Smooth muscle cell (in vitro differentiated cells): ENCODE results near the gene MFAP4. TPM values are rescaled to one million over a fixed set of nuclear protein-coding genes. Genes with fewer than 3 reads are reported as not detected.
A peak's percentile ranks its signal among the peaks of the same experiment; 100 is the strongest.

ENCODE experiments used
- DNase-seq: peaks from one replicate; lab custom pipeline; 2025; ENCODE audit not compliant: unreplicated experiment; lab: John Stamatoyannopoulos, UW
- H2AFZ ChIP-seq: fragments of 200-600 bp; sonication (generic); 2 replicates; pipeline ENCODE4 v1.6.0; 2016; ENCODE audit warnings: antibody characterized with exemption, low read depth, mild to moderate bottlenecking
- H3F3A ChIP-seq: fragments of 200-600 bp; sonication (generic); 2 replicates; pipeline ENCODE4 v1.6.0; 2017; ENCODE audit warnings: antibody characterized with exemption, low read depth
- H3K27ac ChIP-seq: fragments of 200-600 bp; sonication (generic); 2 replicates; pipeline ENCODE4 v1.5.1; 2016; ENCODE audit warnings: low read depth, mild to moderate bottlenecking
- H3K27me3 ChIP-seq: fragments of 200-600 bp; sonication (generic); 2 replicates; pipeline ENCODE4 v1.6.1; 2016; ENCODE audit warnings: low read depth, mild to moderate bottlenecking
- H3K36me3 ChIP-seq: fragments of 200-600 bp; sonication (generic); 2 replicates; pipeline ENCODE4 v1.5.1; 2016; ENCODE audit warnings: low read depth
- H3K4me1 ChIP-seq: fragments of 200-600 bp; sonication (generic); 2 replicates; pipeline ENCODE4 v1.5.1; 2016; ENCODE audit warnings: low read depth
- H3K4me2 ChIP-seq: fragments of 200-600 bp; sonication (generic); 2 replicates; pipeline ENCODE4 v1.6.0; 2016; ENCODE audit warnings: mild to moderate bottlenecking
- H3K4me3 ChIP-seq: fragments of 200-600 bp; sonication (generic); 2 replicates; pipeline ENCODE4 v1.5.1; 2016; ENCODE audit warnings: mild to moderate bottlenecking
- H3K79me2 ChIP-seq: fragments of 200-600 bp; sonication (generic); 2 replicates; pipeline ENCODE4 v1.6.0; 2016; ENCODE audit warnings: low read depth, mild to moderate bottlenecking
- H3K9ac ChIP-seq: fragments of 200-600 bp; sonication (generic); 2 replicates; pipeline ENCODE4 v1.6.0; 2016; ENCODE audit warnings: low read depth
- H3K9me3 ChIP-seq: fragments of 200-600 bp; sonication (generic); replicated peaks from 2 replicates; pipeline ENCODE4 v1.5.1; 2016; ENCODE audit warnings: low read depth
- H4K20me1 ChIP-seq: fragments of 200-600 bp; sonication (generic); 2 replicates; pipeline ENCODE4 v1.6.0; 2016; ENCODE audit warnings: low read depth
- WGBS: methylation state at CpG from one replicate; pipeline ENCODE4 v1.1.7; 2016; ENCODE audit warnings: low lambda C conversion rate; 5-methylcytosine and 5-hydroxymethylcytosine counted together
- polyA plus RNA-seq: library from polyadenylated mRNA; unstranded; fragments of >200 nt; fragmentation: Nextera tagmentation; extraction: Ambion mirVana; gene quantifications from 2 replicates; pipeline ENCODE4 v1.2.1, GENCODE V29; 2016
- total RNA-seq: library from RNA; depleted of rRNA; stranded (reverse); fragments of >200 nt; gene quantifications from 2 replicates; pipeline ENCODE4 v1.2.3, GENCODE V29; 2014
- TF ChIP-seq, protein P1 (sequence below): fragments of 200-600 bp; sonication (generic); IDR thresholded peaks from 2 replicates; pipeline ENCODE4 v1.5.1; 2017; ENCODE audit warnings: borderline replicate concordance, mild to moderate bottlenecking, antibody characterized with exemption; ENCODE audit not compliant: insufficient read depth, poor library complexity, severe bottlenecking

The MFAP4 gene
- total and polyA plus RNA-seq, 2 experiments from 2014 or later, result 580 to 1,738 TPM

DNA sequence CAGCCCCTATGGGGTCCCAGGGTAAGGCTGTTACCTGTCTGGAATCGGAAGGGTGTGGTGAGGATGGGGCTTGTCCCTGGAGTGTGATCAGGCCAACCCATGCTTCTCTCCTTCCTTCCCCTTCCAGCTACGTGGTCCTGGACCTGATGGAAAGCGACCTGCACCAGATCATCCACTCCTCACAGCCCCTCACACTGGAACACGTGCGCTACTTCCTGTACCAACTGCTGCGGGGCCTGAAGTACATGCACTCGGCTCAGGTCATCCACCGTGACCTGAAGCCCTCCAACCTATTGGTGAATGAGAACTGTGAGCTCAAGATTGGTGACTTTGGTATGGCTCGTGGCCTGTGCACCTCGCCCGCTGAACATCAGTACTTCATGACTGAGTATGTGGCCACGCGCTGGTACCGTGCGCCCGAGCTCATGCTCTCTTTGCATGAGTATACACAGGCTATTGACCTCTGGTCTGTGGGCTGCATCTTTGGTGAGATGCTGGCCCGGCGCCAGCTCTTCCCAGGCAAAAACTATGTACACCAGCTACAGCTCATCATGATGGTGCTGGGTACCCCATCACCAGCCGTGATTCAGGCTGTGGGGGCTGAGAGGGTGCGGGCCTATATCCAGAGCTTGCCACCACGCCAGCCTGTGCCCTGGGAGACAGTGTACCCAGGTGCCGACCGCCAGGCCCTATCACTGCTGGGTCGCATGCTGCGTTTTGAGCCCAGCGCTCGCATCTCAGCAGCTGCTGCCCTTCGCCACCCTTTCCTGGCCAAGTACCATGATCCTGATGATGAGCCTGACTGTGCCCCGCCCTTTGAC, 6.3 kb downstream of the MFAP4 start:
- H3K4me1 ChIP-seq, result peaks cover 11% of the 10 kb centered on the region
- H3K36me3 ChIP-seq, result no peaks in the 10 kb centered on the region
- no peak overlapping the region for H3K4me2 ChIP-seq
- H3K79me2 ChIP-seq, result peaks cover 24% of the 10 kb centered on the region
- H3K4me3 ChIP-seq, result no peak overlapping the region
- no peak overlapping the region for H2AFZ ChIP-seq
- H4K20me1 ChIP-seq, result peaks cover 56% of the 10 kb centered on the region
- no peak for DNase-seq
- no peaks in the 10 kb centered on the region for H3K27me3 ChIP-seq
- no peaks in the 10 kb centered on the region for H3K9me3 ChIP-seq
- 95% methylated on average over 27 of the region's 29 CpGs for WGBS
- peaks cover 27% of the 10 kb centered on the region for H3F3A ChIP-seq
- H3K27ac ChIP-seq, result no peak overlapping the region
- H3K9ac ChIP-seq, result no peak overlapping the region
- TF ChIP-seq, protein P1, sequence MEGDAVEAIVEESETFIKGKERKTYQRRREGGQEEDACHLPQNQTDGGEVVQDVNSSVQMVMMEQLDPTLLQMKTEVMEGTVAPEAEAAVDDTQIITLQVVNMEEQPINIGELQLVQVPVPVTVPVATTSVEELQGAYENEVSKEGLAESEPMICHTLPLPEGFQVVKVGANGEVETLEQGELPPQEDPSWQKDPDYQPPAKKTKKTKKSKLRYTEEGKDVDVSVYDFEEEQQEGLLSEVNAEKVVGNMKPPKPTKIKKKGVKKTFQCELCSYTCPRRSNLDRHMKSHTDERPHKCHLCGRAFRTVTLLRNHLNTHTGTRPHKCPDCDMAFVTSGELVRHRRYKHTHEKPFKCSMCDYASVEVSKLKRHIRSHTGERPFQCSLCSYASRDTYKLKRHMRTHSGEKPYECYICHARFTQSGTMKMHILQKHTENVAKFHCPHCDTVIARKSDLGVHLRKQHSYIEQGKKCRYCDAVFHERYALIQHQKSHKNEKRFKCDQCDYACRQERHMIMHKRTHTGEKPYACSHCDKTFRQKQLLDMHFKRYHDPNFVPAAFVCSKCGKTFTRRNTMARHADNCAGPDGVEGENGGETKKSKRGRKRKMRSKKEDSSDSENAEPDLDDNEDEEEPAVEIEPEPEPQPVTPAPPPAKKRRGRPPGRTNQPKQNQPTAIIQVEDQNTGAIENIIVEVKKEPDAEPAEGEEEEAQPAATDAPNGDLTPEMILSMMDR, result no peak

DNA sequence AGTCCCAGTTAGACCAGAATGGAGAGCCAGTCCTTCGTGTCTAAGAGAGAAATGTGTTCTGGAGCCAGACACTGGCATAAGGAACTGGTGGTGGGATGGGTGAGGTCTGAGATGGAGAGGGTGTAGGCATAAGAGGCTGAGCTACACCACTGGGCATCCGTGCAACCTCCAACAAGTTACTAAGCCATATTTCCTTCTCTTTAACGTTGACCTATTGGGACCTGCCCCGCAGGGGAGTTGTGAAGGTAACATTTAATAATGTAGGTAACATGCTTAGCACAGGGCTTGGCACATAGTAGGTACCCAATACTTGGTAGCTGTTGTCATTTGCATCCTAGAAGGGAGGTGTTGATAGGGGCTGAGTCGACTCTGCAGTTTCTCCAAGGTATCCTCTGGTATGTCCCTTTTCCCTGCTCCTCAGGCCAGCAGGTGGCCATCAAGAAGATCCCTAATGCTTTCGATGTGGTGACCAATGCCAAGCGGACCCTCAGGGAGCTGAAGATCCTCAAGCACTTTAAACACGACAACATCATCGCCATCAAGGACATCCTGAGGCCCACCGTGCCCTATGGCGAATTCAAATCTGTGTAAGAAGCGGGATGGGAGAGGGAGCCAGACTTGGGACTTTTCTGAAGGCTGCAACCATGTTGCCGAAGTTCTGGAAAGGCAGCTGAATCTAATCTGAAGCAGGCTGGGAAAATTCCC, 7.5 kb downstream of the MFAP4 start:
- Histone ChIP-seq H3K27ac (peak overlapping the region; percentile 56), H3K79me2 (peaks cover 24% of the 10 kb centered on the region)
- DNase-seq, result no peak

DNA sequence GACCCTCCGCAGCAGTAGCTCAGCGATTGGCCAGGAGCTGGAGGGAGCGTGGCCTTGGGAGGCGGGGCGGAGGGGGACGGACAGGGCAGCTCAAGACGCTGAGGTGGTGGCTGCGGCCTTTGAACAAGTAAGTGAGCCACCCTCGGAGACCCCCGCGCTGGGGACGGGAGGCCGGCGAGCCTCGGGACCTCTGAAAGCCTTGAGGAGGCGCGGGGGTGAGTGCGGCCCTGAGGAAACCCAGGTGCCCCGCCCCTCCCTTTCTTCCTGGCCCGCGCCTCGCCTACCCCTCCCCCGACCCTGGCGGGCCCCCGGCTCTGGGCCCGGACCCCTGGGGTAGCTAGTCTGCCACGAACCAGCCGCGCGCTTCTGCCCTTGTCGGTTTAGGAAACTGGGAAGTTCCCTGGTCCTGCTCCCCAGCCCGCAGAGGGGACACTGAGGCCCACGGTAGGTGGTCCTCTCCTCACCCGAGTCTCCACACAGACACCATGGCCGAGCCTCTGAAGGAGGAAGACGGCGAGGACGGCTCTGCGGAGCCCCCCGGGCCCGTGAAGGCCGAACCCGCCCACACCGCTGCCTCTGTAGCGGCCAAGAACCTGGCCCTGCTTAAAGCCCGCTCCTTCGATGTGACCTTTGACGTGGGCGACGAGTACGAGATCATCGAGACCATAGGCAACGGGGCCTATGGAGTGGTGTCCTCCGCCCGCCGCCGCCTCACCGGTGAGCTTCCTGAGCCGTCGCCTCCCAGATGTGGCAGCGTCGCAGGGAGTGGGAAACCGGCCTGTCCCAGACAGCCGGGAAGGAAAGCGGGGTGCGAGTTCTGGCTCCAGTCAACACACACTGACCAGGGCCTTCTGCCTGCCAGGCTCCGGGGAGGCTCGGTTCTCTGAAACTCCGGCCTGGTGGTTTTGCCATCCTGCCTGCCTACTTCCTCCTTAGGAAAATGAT, 8.3 kb downstream of the MFAP4 start, which contains the start of gene MAPK7:
Gene MAPK7 (plus strand): TSS at position 83 of the 945 bp plus-strand sequence. CDS start 403 bp downstream, at position 486.
- Histone ChIP-seq H3K27ac (peak within 1 kb of the TSS; percentile 79), H3K9ac (peak within 1 kb of the TSS; percentile 74), H3K4me2 (peak within 1 kb of the TSS; percentile 98), H3K27me3 (no peaks in the 10 kb centered on the region), H3K4me3 (peak within 1 kb of the TSS; percentile 71), H3F3A (peaks cover 26% of the 10 kb centered on the region), H4K20me1 (peaks cover 42% of the 10 kb centered on the region), H3K4me1 (peaks cover 8% of the 10 kb centered on the region), H3K36me3 (no peaks in the 10 kb centered on the region), H3K9me3 (no peaks in the 10 kb centered on the region), H2AFZ (peak within 1 kb of the TSS; percentile 75), H3K79me2 (peaks cover 24% of the 10 kb centered on the region)
- DNase-seq, result no peak
- 9% methylated on average over 53 of the region's 69 CpGs for WGBS
- TF ChIP-seq, protein P1, result no peak

More for the DNA sequence above, 7.5 kb downstream of the MFAP4 start:
- Histone ChIP-seq H2AFZ (no peak overlapping the region), H3K4me3 (peak overlapping the region; percentile 71), H3K27me3 (no peaks in the 10 kb centered on the region), H4K20me1 (peaks cover 49% of the 10 kb centered on the region), H3F3A (peaks cover 23% of the 10 kb centered on the region), H3K36me3 (no peaks in the 10 kb centered on the region), H3K9ac (peak overlapping the region; percentile 74), H3K4me2 (peak overlapping the region; percentile 96), H3K4me1 (peaks cover 9% of the 10 kb centered on the region), H3K9me3 (no peaks in the 10 kb centered on the region)
- WGBS, result 83% methylated on average over 13 of the region's 13 CpGs
- TF ChIP-seq, protein P1, result no peak
